ENCODE data around the gene TBC1D4.

- TF ChIP-seq YY1 (IDR thresholded peaks at IDR 0.05; ENCODE audit: low read depth) (no peak), CTCF (IDR thresholded peaks at IDR 0.05) (no peak)
These were observed 14.0 kb upstream of the TBC1D4 start for GRCh38 chr13:75495938-75496337.

All from SK-N-SH (cell line).